H1 (cell line): ENCODE results near the gene HOATZ. TPM values are rescaled to one million over a fixed set of nuclear protein-coding genes. Genes with fewer than 3 reads are reported as not detected.

Source experiments
- CTCF ChIA-PET: fragments of 300-600 bp; sonication (Branson Sonifier 250); formaldehyde crosslinking; loops from one replicate; lab custom pipeline; 2021; ENCODE audit not compliant: partially characterized antibody; lab: Charles Lee
- POLR2A ChIA-PET: fragments of 300-600 bp; sonication (Branson Sonifier 250); formaldehyde crosslinking; loops from one replicate; lab custom pipeline; 2021; ENCODE audit warnings: inconsistent platforms; ENCODE audit not compliant: partially characterized antibody; lab: Charles Lee
- DNase-seq, 2 experiments: peaks; one replicate each; pipeline versions ENCODE4 v3.0.0 to v3.0.0-alpha.2; 2010 to 2022; ENCODE audit warnings: low spot score in 2 of 2, low read depth in 1 of 2, mixed read lengths in 1 of 2
- FAIRE-seq: peaks from 2 replicates; lab custom pipeline; 2011; peaks lifted over from hg19 to GRCh38; lab: Jason Lieb, UNC
- H2AFZ ChIP-seq: 2 replicates; pipeline ENCODE4 v1.8.1; 2012; ENCODE audit warnings: low read length, inconsistent platforms
- H2AK5ac ChIP-seq: 2 replicates; pipeline ENCODE4 v1.6.1; 2013; ENCODE audit warnings: low read depth, low read length
- H2BK120ac ChIP-seq: replicated peaks from 2 replicates; pipeline ENCODE3; 2013; ENCODE audit warnings: low read depth, low read length, inconsistent platforms
- H2BK12ac ChIP-seq: 2 replicates; pipeline ENCODE4 v1.6.1; 2013; ENCODE audit warnings: low read depth, low read length
- H2BK15ac ChIP-seq: 2 replicates; pipeline ENCODE4 v1.6.1; 2013; ENCODE audit warnings: low read length
- H2BK20ac ChIP-seq: 2 replicates; pipeline ENCODE4 v1.6.1; 2013; ENCODE audit warnings: low read length
- H2BK5ac ChIP-seq: 2 replicates; pipeline ENCODE4 v1.6.1; 2013; ENCODE audit warnings: low read depth, low read length
- H3K14ac ChIP-seq: 2 replicates; pipeline ENCODE4 v1.6.1; 2013; ENCODE audit warnings: inconsistent platforms; ENCODE audit not compliant: insufficient read length
- H3K18ac ChIP-seq: 2 replicates; pipeline ENCODE4 v1.6.1; 2013; ENCODE audit warnings: low read length; ENCODE audit errors: extremely low read depth
- H3K23ac ChIP-seq: 2 replicates; pipeline ENCODE4 v1.6.1; 2013; ENCODE audit warnings: inconsistent platforms; ENCODE audit not compliant: insufficient read length
- H3K23me2 ChIP-seq: 2 replicates; pipeline ENCODE4 v1.6.1; 2013; ENCODE audit warnings: low read depth, low read length
- H3K27ac ChIP-seq: 2 replicates; pipeline ENCODE4 v1.6.1; 2011; ENCODE audit warnings: low read depth, low read length, inconsistent platforms
- H3K27me3 ChIP-seq, 4 experiments: replicated peaks in 1 of 4; 1 replicate in 1 of 4; 2 replicates in 3 of 4; pipeline versions ENCODE4 v1.6.1 to v1.8.1; 2011 to 2013; ENCODE audit warnings: low read length in 3 of 4, mild to moderate bottlenecking in 3 of 4, inconsistent platforms in 2 of 4, mixed read lengths in 2 of 4, moderate library complexity in 1 of 4; ENCODE audit not compliant: control insufficient read depth in 3 of 4, insufficient read depth in 3 of 4; ENCODE audit errors: extremely low read depth in 1 of 4
- H3K36me3 ChIP-seq, 4 experiments: 2 replicates each; pipeline versions ENCODE4 v1.6.1 to v1.8.1; 2011 to 2013; ENCODE audit warnings: mild to moderate bottlenecking in 4 of 4, low read length in 3 of 4, moderate library complexity in 2 of 4, control low read depth in 1 of 4, inconsistent platforms in 1 of 4; ENCODE audit not compliant: insufficient read depth in 4 of 4, control insufficient read depth in 2 of 4
- H3K4ac ChIP-seq: replicated peaks from 2 replicates; pipeline ENCODE3; 2013; ENCODE audit warnings: low read length, low read depth, mixed read lengths, inconsistent platforms; ENCODE audit not compliant: insufficient read length
- H3K4me1 ChIP-seq, 4 experiments: replicated peaks in 1 of 4; 1 replicate in 1 of 4; 2 replicates in 3 of 4; pipeline versions ENCODE4 v1.6.1 to v1.8.1; 2011 to 2013; ENCODE audit warnings: low read length in 3 of 4, inconsistent platforms in 2 of 4, mixed read lengths in 1 of 4; ENCODE audit not compliant: insufficient read depth in 4 of 4, control insufficient read depth in 3 of 4
- H3K4me2 ChIP-seq, 2 experiments: 2 replicates each; pipeline versions ENCODE4 v1.6.1 to v1.8.1; 2011 to 2013; ENCODE audit warnings: low read depth in 2 of 2, low read length in 2 of 2, control low read depth in 1 of 2, inconsistent platforms in 1 of 2, mild to moderate bottlenecking in 1 of 2; ENCODE audit not compliant: insufficient read depth in 1 of 2
- H3K4me3 ChIP-seq, 4 experiments: fragments of 200-600, 300-600 bp in 1 of 4; sonication (generic), shearing (Covaris generic), sonication (Bioruptor Twin) in 1 of 4; 2 replicates each; pipeline versions ENCODE4 v1.5.1 to v1.8.1; 2011 to 2016; ENCODE audit warnings: low read length in 4 of 4, low read depth in 3 of 4, control low read depth in 2 of 4, inconsistent platforms in 2 of 4, mild to moderate bottlenecking in 2 of 4, mixed read lengths in 1 of 4, moderate library complexity in 1 of 4; ENCODE audit not compliant: insufficient read depth in 2 of 4; ENCODE audit errors: extremely low read depth in 1 of 4
- H3K56ac ChIP-seq: replicated peaks from 2 replicates; pipeline ENCODE3; 2013; ENCODE audit warnings: low read depth, mild to moderate bottlenecking, mixed read lengths, low read length, inconsistent platforms; ENCODE audit not compliant: insufficient read length
- H3K79me1 ChIP-seq: 2 replicates; pipeline ENCODE4 v1.6.1; 2013; ENCODE audit warnings: low read depth, low read length, control low read depth
- H3K79me2 ChIP-seq, 2 experiments: 2 replicates each; pipeline versions ENCODE4 v1.6.1 to v1.8.1; 2012 to 2013; ENCODE audit warnings: low read length in 2 of 2, mild to moderate bottlenecking in 2 of 2, inconsistent platforms in 1 of 2; ENCODE audit not compliant: insufficient read depth in 2 of 2, control insufficient read depth in 1 of 2
- H3K9ac ChIP-seq, 4 experiments: replicated peaks in 1 of 4; 1 replicate in 1 of 4; 2 replicates in 3 of 4; pipeline versions ENCODE4 v1.6.1 to v1.8.1; 2011 to 2013; ENCODE audit warnings: low read depth in 3 of 4, low read length in 3 of 4, control low read depth in 2 of 4, mild to moderate bottlenecking in 2 of 4, moderate library complexity in 2 of 4, inconsistent platforms in 1 of 4; ENCODE audit errors: extremely low read depth in 1 of 4
- H3K9me3 ChIP-seq, 2 experiments: 2 replicates each; pipeline versions ENCODE4 v1.6.1 to v1.8.1; 2012 to 2013; ENCODE audit warnings: mild to moderate bottlenecking in 2 of 2, moderate library complexity in 2 of 2, control low read depth in 1 of 2, inconsistent platforms in 1 of 2, low read depth in 1 of 2, low read length in 1 of 2, mixed read lengths in 1 of 2; ENCODE audit not compliant: insufficient read depth in 2 of 2
- H4K20me1 ChIP-seq, 2 experiments: replicated peaks in 1 of 2; 2 replicates each; pipeline versions ENCODE3 to v1.8.1; 2011 to 2013; ENCODE audit warnings: inconsistent platforms in 2 of 2, low read length in 2 of 2, mild to moderate bottlenecking in 1 of 2; ENCODE audit not compliant: insufficient read depth in 2 of 2, control insufficient read depth in 1 of 2
- H4K5ac ChIP-seq: 2 replicates; pipeline ENCODE4 v1.6.1; 2013; ENCODE audit warnings: low read length, low read depth, mixed read lengths, inconsistent platforms; ENCODE audit not compliant: insufficient read length
- H4K8ac ChIP-seq: 2 replicates; pipeline ENCODE4 v1.8.0; 2013; ENCODE audit warnings: mild to moderate bottlenecking, moderate library complexity, low read length, inconsistent platforms; ENCODE audit not compliant: insufficient read depth; ENCODE audit errors: extremely low read depth
- H4K91ac ChIP-seq: replicated peaks from 2 replicates; pipeline ENCODE3; 2013; ENCODE audit warnings: low read length, mixed read lengths, inconsistent platforms; ENCODE audit not compliant: insufficient read length
- ASH2L ChIP-seq: fragments of 200-600, 300-600 bp; sonication (generic); IDR thresholded peaks from one replicate; pipeline ENCODE4 v1.7.1; 2017; ENCODE audit warnings: low read length
- BCL11A ChIP-seq, 2 experiments: IDR thresholded peaks; one replicate each; pipeline ENCODE4 v1.6.1; 2011; ENCODE audit warnings: low read depth in 2 of 2, low read length in 2 of 2, mild to moderate bottlenecking in 2 of 2
- CBX5 ChIP-seq: fragments of 300-800, 300-1000 bp; sonication (generic); IDR thresholded peaks from 2 replicates; pipeline ENCODE4 v1.7.1; 2016; ENCODE audit warnings: antibody characterized with exemption, low read length, low read depth
- CHD1 ChIP-seq: IDR thresholded peaks from 2 replicates; pipeline ENCODE4 v1.6.1; 2012; ENCODE audit warnings: low read depth, low read length, improper control_type of control experiment
- CTBP2 ChIP-seq: IDR thresholded peaks from 2 replicates; pipeline ENCODE4 v1.7.0; 2011; ENCODE audit warnings: borderline replicate concordance, mild to moderate bottlenecking, moderate library complexity, mixed read lengths, low read length; ENCODE audit not compliant: insufficient read depth, insufficient read length
- EGR1 ChIP-seq: IDR thresholded peaks from 2 replicates; pipeline ENCODE4 v1.6.1; 2011; ENCODE audit warnings: low read depth, low read length, borderline replicate concordance
- FOSL1 ChIP-seq: IDR thresholded peaks from 2 replicates; pipeline ENCODE4 v1.6.1; 2011; ENCODE audit warnings: mild to moderate bottlenecking, low read depth, low read length, moderate library complexity; ENCODE audit not compliant: insufficient read depth
- GABPA ChIP-seq: IDR thresholded peaks from 2 replicates; pipeline ENCODE4 v1.6.1; 2011; ENCODE audit warnings: mild to moderate bottlenecking, low read length, moderate library complexity, borderline replicate concordance; ENCODE audit not compliant: insufficient read depth
- POU5F1 ChIP-seq: IDR thresholded peaks from 2 replicates; pipeline ENCODE4 v1.6.1; 2011; ENCODE audit warnings: low read depth, mild to moderate bottlenecking, low read length, moderate library complexity
- RNF2 ChIP-seq: fragments of 200-900, 300-1000 bp; sonication (generic); IDR thresholded peaks from 2 replicates; pipeline ENCODE4 v1.7.1; 2016; ENCODE audit warnings: borderline replicate concordance, low read depth, mild to moderate bottlenecking, antibody characterized with exemption, low read length; ENCODE audit not compliant: poor library complexity, severe bottlenecking; ENCODE audit errors: missing control alignments
- SP1 ChIP-seq: IDR thresholded peaks from 2 replicates; pipeline ENCODE4 v1.6.1; 2011; ENCODE audit warnings: low read depth, low read length
- SP2 ChIP-seq: IDR thresholded peaks from 2 replicates; pipeline ENCODE4 v1.6.1; 2012; ENCODE audit warnings: mild to moderate bottlenecking, low read length, inconsistent platforms
- TAF1 ChIP-seq: IDR thresholded peaks from 2 replicates; pipeline ENCODE4 v1.6.1; 2011; ENCODE audit warnings: mild to moderate bottlenecking, low read depth, low read length
- TBP ChIP-seq: IDR thresholded peaks from 2 replicates; pipeline ENCODE4 v1.6.1; 2011; ENCODE audit warnings: low read depth, low read length, improper control_type of control experiment
- WGBS, 2 experiments: shearing (Covaris generic) in 1 of 2; methylation state at CpG; one replicate each; pipeline versions ENCODE4 v1.1.6 to v1.1.7; 2013 to 2015; ENCODE audit warnings: low lambda C conversion rate in 2 of 2, mixed read lengths in 2 of 2, inconsistent platforms in 1 of 2, low coverage in 1 of 2, missing lambda C conversion rate in 1 of 2; ENCODE audit not compliant: insufficient replicate concordance in 2 of 2, insufficient coverage in 1 of 2, insufficient read length in 1 of 2; ENCODE audit errors: extremely low coverage in 1 of 2, missing lambda C conversion rate in 1 of 2; 5-methylcytosine and 5-hydroxymethylcytosine counted together
- polyA plus RNA-seq, 7 experiments: library from polyadenylated mRNA; depleted of rRNA in 3 of 7; stranded (reverse) in 5 of 7; unstranded in 2 of 7; fragments of >200 nt in 5 of 7; fragments of 200-250 nt in 2 of 7; gene quantifications; 1 replicate in 5 of 7; 2 replicates in 1 of 7; 4 replicates in 1 of 7; pipeline versions ENCODE4 v1.2.1 to v1.2.3, GENCODE V29; 2011 to 2013; ENCODE audit warnings: missing spikeins in 2 of 7, mixed read lengths in 2 of 7
- total RNA-seq: library from RNA; stranded (reverse); fragmentation: NEBNext Ultra II Directional; extraction: Animal tissue kit (Norgen Biotek cat#: 25700); gene quantifications from 2 replicates; pipeline ENCODE4 v1.2.1, GENCODE V29; 2021
- TF ChIP-seq, protein P1 (sequence below): IDR thresholded peaks from 2 replicates; pipeline ENCODE4 v1.6.1; 2012; ENCODE audit warnings: inconsistent platforms

Gene HOATZ
- total and polyA plus RNA-seq, 2 of the 8 experiments (the other 6 are each of a cell fraction or from before 2014, with no cell fraction given) = not detected

DNA sequence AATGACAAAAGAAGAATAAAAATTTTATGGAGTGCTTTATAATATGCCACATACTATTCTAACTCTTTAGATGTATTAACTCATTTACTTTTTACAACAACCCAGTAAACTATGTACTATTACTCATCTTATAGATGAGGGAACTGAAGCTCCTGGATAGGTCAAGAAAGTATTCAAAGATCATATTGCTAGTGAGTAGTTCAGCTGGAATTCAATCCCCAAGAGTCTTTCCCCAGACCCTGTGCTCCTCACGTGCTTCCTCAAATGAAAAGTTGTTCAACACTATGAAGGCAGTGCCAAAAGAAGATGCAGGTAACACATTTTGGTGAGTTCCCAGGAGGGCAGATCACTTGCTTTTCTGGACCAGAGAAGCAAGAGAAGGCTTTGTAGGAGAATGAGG is 49.2 kb upstream of the HOATZ start:
- Histone ChIP-seq H3K4me2 (no peak overlapping the region), H3K56ac (no peak overlapping the region), H3K18ac (no peak overlapping the region), H3K27ac (no peak overlapping the region), H3K23me2 (no peaks in the 10 kb centered on the region), H2BK5ac (no peak overlapping the region), H3K79me2 (no peaks in the 10 kb centered on the region), H3K23ac (no peak overlapping the region), H3K36me3 (no peaks in the 10 kb centered on the region), H3K79me1 (no peaks in the 10 kb centered on the region), H3K14ac (no peak overlapping the region), H3K4ac (no peak overlapping the region), H4K8ac (no peak overlapping the region), H4K20me1 (no peaks in the 10 kb centered on the region), H4K5ac (no peak overlapping the region), H2AK5ac (no peak overlapping the region), H2AFZ (no peak overlapping the region), H2BK15ac (no peak overlapping the region), H3K27me3 (no peaks in the 10 kb centered on the region; a peak in 1 of 7 replicates), H3K4me3 (no peak overlapping the region), H2BK120ac (no peak overlapping the region), H3K4me1 (no peaks in the 10 kb centered on the region), H3K9ac (no peak overlapping the region), H2BK12ac (no peak overlapping the region), H4K91ac (no peak overlapping the region), H3K9me3 (no peaks in the 10 kb centered on the region), H2BK20ac (no peak overlapping the region)
- no peak for DNase-seq
- POLR2A ChIA-PET = no interaction called here
- no peak for FAIRE-seq
- CTCF ChIA-PET = interaction anchor here (3.5 kb wide), 1 partner anchor 10 kb away, joined by 22 read pairs; no protein-coding TSS in a partner anchor
- 86% methylated on average over 1 of the region's 1 CpG; no CpG with 5 or more reads in 1 of the 2 experiments for WGBS, 2 experiments
- TF ChIP-seq POU5F1 = no peak
- TF ChIP-seq CBX5 = no peak
- no peak for TF ChIP-seq CHD1
- TF ChIP-seq FOSL1 = no peak
- TF ChIP-seq SP1 = no peak
- no peak for TF ChIP-seq BCL11A (IDR thresholded peaks at IDR 0.05; ENCODE audit: low read depth in 2 of 2, low read length in 2 of 2)
- TF ChIP-seq TAF1 = no peak
- TF ChIP-seq, protein P1, sequence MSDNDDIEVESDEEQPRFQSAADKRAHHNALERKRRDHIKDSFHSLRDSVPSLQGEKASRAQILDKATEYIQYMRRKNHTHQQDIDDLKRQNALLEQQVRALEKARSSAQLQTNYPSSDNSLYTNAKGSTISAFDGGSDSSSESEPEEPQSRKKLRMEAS = no peak
- TF ChIP-seq GABPA = no peak
- TF ChIP-seq RNF2 = no peak
- no peak for TF ChIP-seq SP2
- TF ChIP-seq ASH2L = no peak
- TF ChIP-seq EGR1 = no peak
- TF ChIP-seq TBP = no peak
- TF ChIP-seq CTBP2 = no peak
